Tibial artery (tissue), 4 donors: ENCODE measurements around the gene VAMP3.
"Not testable (repeated sequence)": the region's sequence is repeated elsewhere in the genome, so short reads cannot be mapped to it uniquely, and the experiment has no call there.

Source experiments
- DNase-seq, 2 donors: peaks; one replicate each; pipeline ENCODE4 v3.0.0-alpha.2; 2019
- H3K27ac ChIP-seq, 2 donors: fragments of 200-600 bp; sonication (generic) in 1 of 2; 1 replicate in 1 of 2; 2 replicates in 1 of 2; pipeline ENCODE4 v1.5.1; 2018 to 2019; ENCODE audit warnings: mild to moderate bottlenecking in 1 of 2
- H3K27me3 ChIP-seq, 2 donors: fragments of 200-600 bp; sonication (generic) in 1 of 2; one replicate each; pipeline versions ENCODE4 v1.5.1 to v1.6.0; 2016 to 2019
- H3K36me3 ChIP-seq, 3 donors: fragments of 200-600 bp; sonication (generic) in 2 of 3; one replicate each; pipeline ENCODE4 v1.5.1; 2016 to 2019; ENCODE audit warnings: mild to moderate bottlenecking in 2 of 3
- H3K4me1 ChIP-seq, 4 donors: fragments of 200-600 bp; sonication (generic) in 2 of 4; 1 replicate in 3 of 4; 2 replicates in 1 of 4; pipeline ENCODE4 v1.5.1; 2016 to 2019
- H3K4me3 ChIP-seq, 2 donors: fragments of 200-600 bp; sonication (generic) in 1 of 2; 1 replicate in 1 of 2; 2 replicates in 1 of 2; pipeline ENCODE4 v1.5.1; 2018 to 2019; ENCODE audit warnings: mild to moderate bottlenecking in 2 of 2
- H3K9me3 ChIP-seq, 3 donors: fragments of 200-600 bp; sonication (generic) in 1 of 3; one replicate each; pipeline ENCODE4 v1.5.1; 2016 to 2019
- CTCF ChIP-seq, 2 experiments: fragments of 200-600 bp in 1 of 2; fragments of 450-650 bp in 1 of 2; IDR thresholded peaks; one replicate each; pipeline ENCODE4 v1.5.1; 2017 to 2019; ENCODE audit warnings: antibody characterized with exemption in 2 of 2, mild to moderate bottlenecking in 1 of 2, moderate library complexity in 1 of 2
- intact Hi-C: fragments of 100-400 bp; cut with DNase I; formaldehyde crosslinking; loops from one replicate; pipeline ENCODE4 v1.15.0; 2023; ENCODE audit warnings: low total_unique reads

VAMP3 gene

GRCh38 chr1:7783826-7784491 lies 12.9 kb downstream of the VAMP3 start, which contains the start of gene PER3:
Gene PER3 (plus strand): TSS chr1:7784291. CDS start chr1:7784878, 587 bp downstream.
- Histone ChIP-seq H3K27ac (peak within 1 kb of the TSS; percentile 95 to 97), H3K9me3 (no peaks in the 10 kb centered on the region), H3K27me3 (no peaks in the 10 kb centered on the region), H3K36me3 (peaks cover 28 to 53% (median 30%) of the 10 kb centered on the region in 3 donors), H3K4me3 (peak within 1 kb of the TSS; percentile 79 to 88), H3K4me1 (peaks cover 0 to 44% (median 24%) of the 10 kb centered on the region in 4 donors)
- intact Hi-C loops, result loop anchor here (2.0 kb wide), 1 partner anchor 13 kb away; the partner anchor contains the start of gene VAMP3
- TF ChIP-seq CTCF (IDR thresholded peaks at IDR 0.05), result no peak
- DNase-seq, result peak; percentile 96 to 99

- Histone ChIP-seq H3K36me3 (peaks cover 30 to 53% (median 31%) of the 10 kb centered on the region in 3 donors), H3K27me3 (no peaks in the 10 kb centered on the region), H3K4me3 (peak overlapping the region; percentile 79 to 88), H3K27ac (peak overlapping the region; percentile 95 to 97), H3K9me3 (no peaks in the 10 kb centered on the region), H3K4me1 (peaks cover 0 to 44% (median 24%) of the 10 kb centered on the region in 4 donors)
- intact Hi-C loops, result loop anchor here (2.0 kb wide), 1 partner anchor 14 kb away; the partner anchor contains the start of gene VAMP3
- TF ChIP-seq CTCF (IDR thresholded peaks at IDR 0.05), result no peak
- DNase-seq, result peak; percentile 48 to 76
Observed at GRCh38 chr1:7784492-7785071, 13.5 kb downstream of the VAMP3 start.

- H3K36me3 ChIP-seq, result peaks cover 30 to 53% (median 31%) of the 10 kb centered on the region in 3 donors
- peak overlapping the region; percentile 79 to 88 for H3K4me3 ChIP-seq
- no peak for TF ChIP-seq CTCF (IDR thresholded peaks at IDR 0.05)
Observed at GRCh38 chr1:7785108-7785507, 14.0 kb downstream of the VAMP3 start.

GRCh38 chr1:7786795-7787194 lies 15.7 kb downstream of the VAMP3 start:
- no peak for DNase-seq
- intact Hi-C loops, result no loop called here
- no peak for TF ChIP-seq CTCF (IDR thresholded peaks at IDR 0.05)
- H3K36me3 ChIP-seq, result peaks cover 35 to 56% (median 40%) of the 10 kb centered on the region in 3 donors
- H3K4me3 ChIP-seq, result no peak overlapping the region
- H3K4me1 ChIP-seq, result peaks cover 0 to 44% (median 24%) of the 10 kb centered on the region in 4 donors
- H3K27ac ChIP-seq, result no peak overlapping the region
- no peaks in the 10 kb centered on the region for H3K27me3 ChIP-seq
- H3K9me3 ChIP-seq, result no peaks in the 10 kb centered on the region

More at GRCh38 chr1:7785108-7785507, 14.0 kb downstream of the VAMP3 start:
- no peak for DNase-seq
- Histone ChIP-seq H3K27ac (peak overlapping the region; percentile 95 to 97), H3K27me3 (no peaks in the 10 kb centered on the region), H3K4me1 (peaks cover 0 to 44% (median 24%) of the 10 kb centered on the region in 4 donors), H3K9me3 (no peaks in the 10 kb centered on the region)
- intact Hi-C loops, result loop anchor here (2.0 kb wide), 1 partner anchor 14 kb away; the partner anchor contains the start of gene VAMP3

- Histone ChIP-seq H3K4me3 (no peak overlapping the region), H3K27ac (no peak overlapping the region), H3K9me3 (no peaks in the 10 kb centered on the region), H3K36me3 (peaks cover 44 to 83% (median 60%) of the 10 kb centered on the region in 3 donors), H3K4me1 (peaks cover 0 to 31% (median 17%) of the 10 kb centered on the region in 4 donors), H3K27me3 (no peaks in the 10 kb centered on the region)
- DNase-seq, result no peak
- TF ChIP-seq CTCF (IDR thresholded peaks at IDR 0.05), result no peak
- intact Hi-C loops, result no loop called here
Observed at GRCh38 chr1:7789828-7790227, 18.7 kb downstream of the VAMP3 start.

- DNase-seq, intact Hi-C loops, H3K27me3 ChIP-seq, H3K9me3 ChIP-seq, H3K27ac ChIP-seq, H3K4me3 ChIP-seq: not testable (repeated sequence)
- Histone ChIP-seq H3K4me1 (peaks cover 0 to 19% (median 11%) of the 10 kb centered on the region in 4 donors), H3K36me3 (peaks cover 49 to 88% (median 70%) of the 10 kb centered on the region in 3 donors)
Observed at GRCh38 chr1:7791027-7791426, 19.9 kb downstream of the VAMP3 start.
